HG03066 (cell line): ENCODE measurements around the gene PI4KA.
"Not testable (repeated sequence)": the region's sequence is repeated elsewhere in the genome, so short reads cannot be mapped to it uniquely, and the experiment has no call there.

Experiments used
- ATAC-seq: cut with Tn5 transposase; IDR thresholded peaks from one replicate; pipeline ENCODE4 v1.9.1; 2021; ENCODE audit warnings: low read depth; ENCODE audit not compliant: unreplicated experiment

PI4KA gene

DNA sequence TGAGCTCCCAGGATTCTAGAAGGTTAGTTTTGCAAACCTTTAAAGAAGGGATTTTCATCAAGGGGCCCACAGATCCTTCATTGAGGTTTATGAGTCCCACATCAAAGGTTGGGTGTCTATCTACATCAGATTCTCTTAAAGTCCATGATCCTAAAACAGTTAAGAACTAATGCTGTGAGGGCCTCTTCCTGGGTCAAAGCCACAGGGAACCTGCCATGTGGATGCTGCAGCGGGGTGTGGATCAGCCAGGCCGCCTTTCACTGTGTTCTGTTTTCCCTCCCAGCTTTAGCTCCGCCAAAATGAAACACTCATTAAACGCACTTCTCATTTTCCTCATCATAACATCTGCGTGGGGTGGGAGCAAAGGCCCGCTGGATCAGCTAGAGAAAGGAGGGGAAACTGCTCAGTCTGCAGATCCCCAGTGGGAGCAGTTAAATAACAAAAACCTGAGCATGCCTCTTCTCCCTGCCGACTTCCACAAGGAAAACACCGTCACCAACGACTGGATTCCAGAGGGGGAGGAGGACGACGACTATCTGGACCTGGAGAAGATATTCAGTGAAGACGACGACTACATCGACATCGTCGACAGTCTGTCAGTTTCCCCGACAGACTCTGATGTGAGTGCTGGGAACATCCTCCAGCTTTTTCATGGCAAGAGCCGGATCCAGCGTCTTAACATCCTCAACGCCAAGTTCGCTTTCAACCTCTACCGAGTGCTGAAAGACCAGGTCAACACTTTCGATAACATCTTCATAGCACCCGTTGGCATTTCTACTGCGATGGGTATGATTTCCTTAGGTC lies 79.4 kb downstream of the PI4KA start:
- ATAC-seq = no peak

DNA sequence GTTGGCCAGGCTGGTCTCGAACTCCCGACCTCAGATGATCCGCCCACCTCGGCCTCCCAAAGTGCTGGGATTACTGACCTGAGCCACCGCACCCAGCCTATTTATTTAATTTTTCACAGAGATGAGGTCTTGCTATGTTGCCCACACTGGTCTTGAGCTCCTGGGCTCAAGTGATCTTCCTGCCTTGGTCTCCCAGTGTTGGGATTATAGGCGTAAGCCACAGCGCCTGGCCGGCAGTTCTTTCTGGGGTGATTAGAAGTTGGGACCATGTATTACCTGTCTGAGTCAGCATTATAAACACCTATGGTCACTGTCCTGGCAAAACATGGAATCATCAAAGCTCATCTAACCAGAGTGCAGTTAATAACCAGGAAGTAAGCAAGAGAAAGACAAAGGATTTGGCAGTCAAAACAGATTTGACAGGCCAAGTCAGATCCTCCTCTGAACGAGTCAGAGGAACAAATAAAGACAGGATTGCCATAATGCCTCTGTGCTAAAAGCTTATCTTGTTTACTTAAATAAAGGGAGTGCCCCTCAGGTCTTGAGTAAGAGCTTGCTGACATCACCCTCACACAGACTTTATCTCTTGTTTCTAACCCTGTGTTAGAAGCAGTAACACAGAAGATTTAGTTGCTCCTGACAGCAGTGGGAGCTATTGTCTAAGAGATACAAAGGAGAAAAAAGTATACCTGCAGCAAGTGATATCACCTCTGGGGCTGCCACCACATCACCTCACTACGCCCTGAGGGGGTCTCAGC lies 81.0 kb downstream of the PI4KA start:
- no peak for ATAC-seq

DNA sequence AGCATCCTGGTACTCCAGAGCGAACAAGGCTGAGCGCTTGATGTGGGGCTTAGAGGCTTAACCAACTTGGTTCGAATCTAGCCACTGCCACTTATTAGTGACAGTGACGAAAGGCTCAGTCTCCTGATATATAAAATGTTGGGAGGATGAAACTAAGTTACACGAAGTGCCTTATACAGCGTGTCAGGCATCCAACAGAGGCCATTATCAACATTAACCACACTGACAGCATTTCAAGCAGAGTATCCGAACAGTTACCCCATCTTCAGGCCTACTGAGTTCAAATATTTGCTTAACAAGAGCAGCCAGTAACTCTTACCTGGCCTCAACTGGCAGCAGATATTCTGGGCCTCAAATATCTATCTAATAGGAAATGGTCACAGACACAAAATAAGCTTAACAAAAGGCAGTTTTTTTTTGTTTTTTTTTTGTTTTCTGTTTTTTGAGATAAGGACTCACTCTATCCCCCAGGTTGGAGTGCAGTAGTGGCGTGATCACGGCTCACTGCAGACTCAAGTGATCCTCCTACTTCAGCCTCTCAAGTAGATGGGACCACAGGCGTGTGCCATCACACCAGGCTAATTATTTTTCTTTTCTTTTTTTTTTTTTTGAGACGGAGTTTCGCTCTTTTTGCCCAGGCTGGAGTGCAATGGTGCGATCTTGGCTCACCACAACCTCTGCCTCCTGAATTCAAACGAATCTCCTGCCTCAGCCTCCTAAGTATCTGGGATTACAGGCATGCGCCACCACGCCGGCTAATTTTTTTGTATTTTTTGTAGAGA lies 81.8 kb downstream of the PI4KA start:
- no peak for ATAC-seq

DNA sequence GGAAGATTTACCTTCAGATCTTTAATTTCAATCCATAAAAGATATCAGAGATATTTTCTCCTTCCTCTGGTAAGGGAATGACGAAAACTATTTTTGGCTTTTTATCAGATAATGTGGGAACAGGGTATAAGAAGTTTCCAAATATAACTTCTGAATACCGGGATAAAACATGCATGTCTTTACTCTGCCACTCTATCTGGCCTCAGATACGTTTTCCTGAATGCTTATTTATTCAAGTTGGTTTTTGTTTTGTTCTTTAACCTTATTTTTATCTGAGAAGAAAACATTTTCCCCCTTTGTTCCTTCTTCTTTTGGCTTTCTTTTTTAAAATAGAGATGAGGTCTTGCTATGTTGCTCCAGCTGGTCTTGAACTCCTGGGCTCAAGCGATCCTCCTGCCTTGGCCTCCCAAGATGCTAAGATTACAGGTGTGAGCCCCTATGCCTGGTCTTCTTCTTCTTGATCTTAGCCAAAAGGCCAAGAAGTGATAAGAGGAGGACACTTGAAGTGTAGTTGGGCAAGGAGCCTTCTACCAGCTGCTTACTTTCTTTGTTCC lies 83.2 kb downstream of the PI4KA start:
- no peak for ATAC-seq

DNA sequence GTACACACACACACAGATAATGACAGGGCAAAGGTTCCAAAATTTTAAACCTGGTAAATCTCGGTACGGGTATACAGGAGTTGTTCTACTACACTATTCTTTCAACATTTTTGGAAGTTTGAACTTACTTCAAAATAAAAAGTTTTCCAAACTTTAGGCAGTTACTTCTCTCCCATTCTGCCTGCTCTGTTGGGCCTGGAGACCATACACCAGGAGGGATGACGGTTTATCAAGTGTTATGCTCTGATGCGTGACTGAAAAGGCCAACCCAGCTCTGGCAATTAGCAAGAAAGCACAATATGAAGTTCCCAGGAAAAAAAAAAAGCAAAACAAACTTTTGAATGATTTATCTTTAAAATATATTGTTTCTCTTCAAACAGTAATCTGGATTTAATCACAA lies 83.7 kb downstream of the PI4KA start:
- no peak for ATAC-seq

DNA sequence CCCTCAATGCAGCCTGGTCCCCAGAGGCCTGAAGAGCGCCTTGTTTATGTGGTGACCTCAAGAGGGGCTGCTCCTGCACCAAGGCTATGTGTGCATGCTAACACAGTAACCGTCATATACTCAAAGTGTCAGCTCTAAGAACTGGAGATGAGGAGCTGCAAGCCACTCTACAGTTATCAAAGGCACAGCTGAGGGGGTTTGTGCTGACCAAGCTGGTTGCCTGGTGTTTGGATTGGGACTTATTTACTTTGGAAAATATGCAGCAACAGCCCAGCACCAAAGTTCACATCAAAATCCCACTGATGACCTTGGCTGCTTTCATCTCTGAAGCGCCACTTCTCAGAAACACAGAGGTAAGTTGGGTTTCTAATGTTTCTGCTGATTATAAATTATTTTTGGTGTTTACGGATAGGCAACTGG lies 84.8 kb downstream of the PI4KA start, which contains the start of gene SERPIND1:
Gene SERPIND1 (plus strand): TSS at position 321 of the 420 bp plus-strand sequence. CDS start 5,200 bp downstream, outside the sequence.
- no peak for ATAC-seq

DNA sequence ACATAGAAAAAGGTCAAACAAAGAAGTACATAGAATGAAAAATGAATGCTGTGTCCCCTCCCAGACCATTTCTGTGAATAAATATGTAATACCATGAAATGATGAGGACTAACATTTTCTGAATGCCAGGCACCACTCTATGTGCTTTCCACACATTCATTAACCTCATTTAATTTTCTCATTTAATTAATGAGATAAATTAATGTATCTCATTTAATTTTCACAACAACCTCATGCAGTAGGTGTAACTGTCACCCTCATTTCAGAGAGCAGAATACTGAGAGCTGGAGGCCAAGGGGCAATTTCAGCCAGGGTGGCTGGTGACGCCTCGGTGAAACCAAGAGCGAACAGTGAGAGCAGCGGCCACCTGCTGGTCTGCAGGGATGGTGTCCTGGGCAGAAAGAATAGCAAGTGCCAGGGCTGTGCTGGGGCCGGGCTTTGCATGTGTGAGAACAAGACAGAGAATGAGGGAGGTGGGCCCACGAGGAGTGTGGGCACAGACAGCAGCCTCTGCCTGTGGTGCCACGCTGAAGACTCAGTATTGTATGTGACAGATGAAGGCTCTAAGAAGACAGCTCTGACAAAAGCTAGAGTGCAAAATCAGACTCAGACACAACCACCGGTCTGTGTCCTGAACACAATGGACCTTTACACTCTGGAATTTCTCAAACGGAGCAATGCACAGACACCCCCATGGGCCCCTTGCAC lies 86.5 kb downstream of the PI4KA start:
- no peak for ATAC-seq

DNA sequence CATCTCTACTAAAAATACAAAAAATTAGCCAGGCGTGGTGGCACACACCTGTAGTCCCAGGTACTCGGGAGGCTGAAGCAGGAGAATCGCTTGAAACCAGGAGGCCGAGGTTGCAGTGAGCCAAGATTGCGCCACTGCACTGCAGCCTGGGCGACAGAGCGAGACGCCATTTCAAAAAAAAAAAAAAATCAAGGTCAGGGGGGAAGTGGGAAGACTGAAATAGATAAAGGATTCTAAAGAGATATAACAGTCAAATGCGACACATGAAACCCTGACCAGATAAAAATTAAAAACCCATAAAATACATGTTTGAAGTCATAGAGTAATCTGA lies 89.2 kb downstream of the PI4KA start:
- ATAC-seq = not testable (repeated sequence)

DNA sequence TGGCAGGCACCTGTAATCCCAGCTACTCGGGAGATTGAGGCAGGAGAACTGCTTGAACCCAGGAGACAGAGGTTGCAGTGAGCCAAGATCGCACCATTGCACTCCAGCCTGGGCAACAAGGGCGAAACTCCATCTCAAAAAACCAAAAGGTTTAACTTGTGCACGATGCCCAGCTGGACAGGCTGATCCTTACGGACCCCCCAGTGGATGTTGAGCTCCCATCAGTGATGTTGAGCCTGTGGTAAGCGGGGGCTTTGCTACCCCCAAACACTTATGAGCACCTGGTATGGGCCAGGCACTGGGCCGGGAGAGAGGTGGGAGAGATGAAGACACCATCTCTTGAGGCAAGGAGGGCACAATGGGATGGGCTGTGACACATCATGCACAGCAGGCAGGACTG lies 92.1 kb downstream of the PI4KA start:
- no peak for ATAC-seq

DNA sequence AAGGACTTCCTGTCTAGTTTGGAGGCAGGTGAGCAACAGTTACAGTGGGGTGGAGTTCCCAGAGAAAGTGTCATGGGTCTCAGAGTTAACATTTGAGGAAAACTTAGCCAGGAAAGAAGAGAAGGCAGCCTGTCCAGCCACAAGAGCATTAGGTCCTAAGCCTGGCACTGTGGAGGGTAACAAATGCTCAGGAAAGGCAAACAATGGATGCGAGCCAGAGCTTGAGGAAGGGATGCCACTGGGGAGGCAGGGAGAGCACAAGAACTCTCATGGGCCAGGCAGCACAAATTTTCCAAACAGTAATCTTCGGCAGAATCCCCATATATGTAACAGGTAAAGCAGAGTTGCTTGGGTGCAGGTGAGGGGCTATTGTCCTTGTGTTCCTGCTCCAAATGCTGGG lies 92.7 kb downstream of the PI4KA start:
- no peak for ATAC-seq

DNA sequence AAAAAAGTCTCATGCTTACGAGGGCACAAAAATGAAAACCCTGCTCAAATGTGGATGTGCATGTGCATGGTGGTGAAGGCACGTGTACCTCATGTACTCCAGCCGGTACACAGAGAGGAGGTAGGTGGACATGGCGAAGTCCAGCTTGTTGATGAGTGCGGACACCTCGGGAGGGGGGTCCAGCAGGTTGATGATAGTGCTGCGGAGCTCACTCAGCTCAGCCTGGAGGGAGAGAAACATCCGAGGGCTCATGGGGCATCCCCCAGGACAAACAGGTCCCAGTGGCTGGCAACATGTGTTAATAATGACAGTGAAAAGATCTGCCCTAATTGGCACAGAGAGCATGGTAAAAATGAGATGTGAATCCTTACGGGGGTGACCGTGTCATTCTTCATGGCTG lies 93.9 kb downstream of the PI4KA start:
- no peak for ATAC-seq

DNA sequence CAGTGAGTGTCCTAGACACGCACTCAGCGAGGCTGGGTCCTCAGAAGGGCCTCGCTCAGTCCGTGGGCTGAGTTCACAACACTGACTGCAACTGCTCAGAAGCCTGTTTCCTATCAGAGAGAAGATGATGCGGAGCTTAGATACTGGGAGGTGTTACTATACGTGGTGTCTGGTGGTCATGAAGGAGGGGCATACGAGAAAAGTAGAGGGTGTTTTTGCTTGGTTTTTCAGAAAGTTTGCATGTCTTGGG lies 94.2 kb downstream of the PI4KA start:
- no peak for ATAC-seq

DNA sequence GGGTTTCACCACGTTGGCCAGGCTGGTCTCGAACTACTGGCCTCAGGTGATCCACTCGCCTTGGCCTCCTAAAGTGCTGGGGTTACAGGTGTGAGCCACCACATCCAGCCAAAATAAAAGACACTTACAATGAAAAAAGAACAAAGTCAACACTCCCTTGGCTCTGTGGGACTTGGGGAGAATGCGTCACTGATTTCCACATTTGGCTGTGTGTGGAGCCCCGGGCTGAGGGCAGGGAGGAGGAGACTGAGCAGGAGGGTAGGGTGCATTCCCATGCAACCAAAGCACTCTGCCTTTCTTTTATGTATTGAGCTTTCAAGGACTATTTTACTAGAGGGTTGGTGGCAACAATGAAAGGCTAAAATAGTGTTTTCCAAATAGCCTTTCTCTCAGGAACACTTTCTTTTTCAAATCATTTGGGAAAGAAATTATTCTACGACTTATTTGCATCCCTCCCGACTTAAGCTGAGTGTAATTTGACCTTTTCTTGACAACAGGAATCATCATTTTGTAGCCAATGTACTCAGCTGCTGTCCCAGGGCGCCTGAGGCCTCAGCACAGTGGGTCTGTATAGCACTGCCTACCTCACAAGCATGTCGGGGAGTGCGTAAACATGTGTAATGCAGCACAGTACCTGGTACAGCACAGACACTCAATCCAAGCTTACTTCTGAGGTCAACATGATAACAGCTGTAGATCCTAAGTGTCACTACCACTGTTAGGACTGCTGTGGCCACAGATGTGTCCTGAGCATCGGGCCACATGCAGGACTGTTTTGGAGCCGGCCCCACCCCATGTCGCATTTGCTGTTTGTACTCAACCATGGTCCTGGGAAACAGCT lies 94.8 kb downstream of the PI4KA start:
- no peak for ATAC-seq

DNA sequence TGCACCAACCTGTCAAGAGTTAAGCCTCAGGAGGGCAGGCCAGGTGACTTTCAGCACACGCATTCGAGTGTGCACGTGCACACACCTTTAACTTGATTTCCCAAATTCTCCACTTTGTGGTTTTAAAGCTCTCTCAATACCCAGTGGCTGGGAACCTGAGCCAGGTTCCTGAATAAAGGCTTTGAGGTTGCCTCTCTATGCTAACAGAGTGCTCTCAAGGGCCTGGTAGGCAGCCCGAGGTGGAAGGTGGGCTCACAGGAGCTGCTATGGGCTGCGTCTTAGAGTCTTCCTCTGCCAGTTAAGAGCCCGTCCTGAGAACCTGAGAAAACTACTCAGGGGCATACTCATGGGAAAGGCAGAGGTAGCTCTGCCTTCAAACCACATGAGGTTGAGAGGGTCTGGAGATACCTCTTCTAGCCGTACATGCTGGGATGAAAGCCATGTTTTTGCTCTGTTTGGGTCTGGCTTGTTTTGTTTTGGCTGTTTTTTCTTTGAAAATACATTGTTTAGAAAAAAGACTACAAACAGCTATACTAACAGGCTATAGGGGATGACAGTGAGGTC lies 96.3 kb downstream of the PI4KA start:
- ATAC-seq = no peak

DNA sequence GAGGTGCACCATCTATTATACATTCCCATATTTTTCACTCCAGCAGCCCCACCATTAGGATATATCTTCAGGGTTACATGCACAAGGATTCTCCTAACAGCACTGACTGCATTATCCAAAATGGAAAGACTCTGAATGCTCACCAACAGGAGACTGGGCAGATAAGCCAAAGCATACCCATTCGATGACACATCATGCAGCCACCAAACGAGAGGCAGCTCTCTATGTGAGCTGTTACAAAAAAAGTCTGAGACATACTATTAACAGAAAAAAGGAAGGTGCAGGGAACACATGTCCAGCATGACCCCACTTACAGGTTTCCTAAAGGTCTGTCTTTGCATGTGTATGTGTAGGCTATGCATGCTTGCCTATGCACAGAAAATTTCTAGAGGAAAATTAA lies 97.1 kb downstream of the PI4KA start:
- ATAC-seq = no peak

DNA sequence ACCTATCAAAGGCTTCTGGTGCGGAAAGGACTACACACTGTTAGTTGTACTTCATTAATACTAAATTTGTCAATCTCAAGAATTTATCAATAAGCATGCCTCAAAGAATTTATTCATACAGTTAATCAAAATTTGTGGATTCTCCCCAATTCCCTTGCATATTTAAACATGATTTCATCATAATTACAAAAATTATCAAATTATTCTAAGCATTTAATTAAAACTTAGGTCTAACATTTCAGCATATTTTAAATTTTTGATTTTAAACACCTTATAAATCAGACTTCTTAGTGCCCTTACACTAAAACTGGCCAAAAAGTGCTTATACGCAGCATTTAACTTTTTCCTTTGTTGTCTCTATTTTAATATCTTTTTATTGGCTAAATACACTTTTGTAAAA lies 98.5 kb downstream of the PI4KA start:
- ATAC-seq = no peak

DNA sequence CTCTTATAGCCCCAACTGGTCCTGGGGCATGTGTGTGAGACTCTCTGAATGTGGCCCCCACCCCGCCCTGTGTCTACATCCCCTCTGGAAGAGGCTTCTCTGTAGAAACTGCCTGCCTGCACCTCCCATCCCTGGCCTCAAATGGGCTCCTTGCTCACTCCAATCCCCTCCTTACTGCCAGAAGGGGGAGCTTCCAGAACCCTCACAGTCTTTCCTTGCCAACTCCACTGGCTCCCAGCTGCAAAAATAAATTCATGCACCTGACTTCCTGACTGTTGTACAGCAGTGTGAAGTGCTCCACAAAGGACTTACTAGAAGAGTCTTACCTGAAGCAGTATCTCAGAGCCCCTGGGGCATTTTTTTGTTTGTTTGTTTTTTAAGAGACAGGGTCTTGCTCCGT lies 99.9 kb downstream of the PI4KA start:
- ATAC-seq = no peak

DNA sequence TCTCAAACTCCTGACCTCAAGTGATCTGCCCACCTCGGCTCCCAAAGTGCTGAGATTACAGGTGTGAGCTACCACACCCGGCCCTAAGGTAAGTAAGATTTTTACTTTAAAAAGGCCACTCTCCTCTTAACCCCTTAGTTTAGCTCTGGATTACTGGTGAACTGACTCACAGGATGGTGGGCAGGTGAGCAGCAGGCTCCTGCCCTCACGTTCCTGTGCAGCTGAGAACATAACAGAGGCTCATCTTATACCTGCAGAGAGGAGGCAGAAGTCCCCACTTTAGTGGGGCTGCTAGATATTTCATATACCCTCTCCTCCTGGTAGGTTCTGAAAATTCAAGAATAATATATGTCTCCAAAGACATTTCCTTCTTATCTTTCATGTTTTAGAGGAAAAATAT lies 101.8 kb downstream of the PI4KA start:
- ATAC-seq = no peak

DNA sequence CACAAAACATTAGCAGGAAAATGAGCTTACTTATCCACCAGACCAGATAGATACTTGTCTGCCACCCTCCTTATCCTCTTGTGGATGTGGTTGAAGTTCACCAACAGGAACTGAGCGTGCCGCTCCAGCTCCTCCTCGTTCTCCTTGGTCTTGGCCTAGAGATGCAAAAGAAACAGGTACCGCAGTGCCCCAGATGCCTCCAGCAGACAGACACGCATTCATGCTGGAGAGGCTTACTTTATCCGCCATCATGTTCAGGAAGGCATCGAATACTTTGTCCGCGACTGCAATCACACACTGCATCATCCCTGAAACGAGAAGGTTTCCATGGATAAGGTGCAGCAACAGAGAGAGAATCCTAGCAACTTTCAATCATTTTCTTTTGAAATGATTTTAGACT lies 105.7 kb downstream of the PI4KA start:
- no peak for ATAC-seq
